C4-2B (cell line): ENCODE measurements around the gene TRRAP.
A peak's percentile ranks its signal among the peaks of the same experiment; 100 is the strongest.

Source experiments
- H3K27ac ChIP-seq: fragments of 450-650 bp; 2 replicates; pipeline ENCODE4 v1.5.1; 2017
- CTCF ChIP-seq: fragments of 450-650 bp; conservative IDR thresholded peaks from 2 replicates; pipeline ENCODE4 v1.5.1; 2017; ENCODE audit warnings: mild to moderate bottlenecking
- ZFX ChIP-seq: fragments of 450-650 bp; IDR thresholded peaks from 2 replicates; pipeline ENCODE4 v1.6.1; 2017

TRRAP gene

GRCh38 chr7:98963305-98963704, 85.0 kb downstream of the TRRAP start:
- no peak overlapping the region for H3K27ac ChIP-seq
- TF ChIP-seq CTCF (no peak), ZFX (no peak)

- no peak overlapping the region for H3K27ac ChIP-seq
- no peak for TF ChIP-seq CTCF
- no peak for TF ChIP-seq ZFX
Measured at GRCh38 chr7:98964596-98964995, 86.3 kb downstream of the TRRAP start.

GRCh38 chr7:98968621-98969020, 90.3 kb downstream of the TRRAP start:
- peak overlapping the region; percentile 0; the same call in 1 of the 2 replicates for H3K27ac ChIP-seq
- no peak for TF ChIP-seq CTCF
- no peak for TF ChIP-seq ZFX

- TF ChIP-seq CTCF: no peak
- TF ChIP-seq ZFX: no peak
- H3K27ac ChIP-seq: no peak overlapping the region; the same call in 1 of the 2 replicates
Measured at GRCh38 chr7:98969386-98969785, 91.1 kb downstream of the TRRAP start.

- H3K27ac ChIP-seq: no peak overlapping the region
- TF ChIP-seq CTCF (no peak), ZFX (no peak)
Measured at GRCh38 chr7:98970016-98970615, 91.8 kb downstream of the TRRAP start.

GRCh38 chr7:98970805-98971204, 92.5 kb downstream of the TRRAP start:
- H3K27ac ChIP-seq: no peak overlapping the region
- no peak for TF ChIP-seq CTCF
- no peak for TF ChIP-seq ZFX

GRCh38 chr7:98974205-98974604, 95.9 kb downstream of the TRRAP start:
- no peak for TF ChIP-seq ZFX
- no peak for TF ChIP-seq CTCF
- H3K27ac ChIP-seq: no peak overlapping the region
